GM12873 (cell line): Measurements from ENCODE around the gene LRRC74B.
A peak's percentile ranks its signal among the peaks of the same experiment; 100 is the strongest.

Source experiments
- CTCF ChIP-seq: IDR thresholded peaks from 2 replicates; pipeline ENCODE4 v1.5.1; 2012; ENCODE audit warnings: low read depth, mild to moderate bottlenecking, moderate library complexity, low read length, control low read depth; ENCODE audit not compliant: insufficient read depth; ENCODE audit errors: missing control alignments

Gene LRRC74B

DNA sequence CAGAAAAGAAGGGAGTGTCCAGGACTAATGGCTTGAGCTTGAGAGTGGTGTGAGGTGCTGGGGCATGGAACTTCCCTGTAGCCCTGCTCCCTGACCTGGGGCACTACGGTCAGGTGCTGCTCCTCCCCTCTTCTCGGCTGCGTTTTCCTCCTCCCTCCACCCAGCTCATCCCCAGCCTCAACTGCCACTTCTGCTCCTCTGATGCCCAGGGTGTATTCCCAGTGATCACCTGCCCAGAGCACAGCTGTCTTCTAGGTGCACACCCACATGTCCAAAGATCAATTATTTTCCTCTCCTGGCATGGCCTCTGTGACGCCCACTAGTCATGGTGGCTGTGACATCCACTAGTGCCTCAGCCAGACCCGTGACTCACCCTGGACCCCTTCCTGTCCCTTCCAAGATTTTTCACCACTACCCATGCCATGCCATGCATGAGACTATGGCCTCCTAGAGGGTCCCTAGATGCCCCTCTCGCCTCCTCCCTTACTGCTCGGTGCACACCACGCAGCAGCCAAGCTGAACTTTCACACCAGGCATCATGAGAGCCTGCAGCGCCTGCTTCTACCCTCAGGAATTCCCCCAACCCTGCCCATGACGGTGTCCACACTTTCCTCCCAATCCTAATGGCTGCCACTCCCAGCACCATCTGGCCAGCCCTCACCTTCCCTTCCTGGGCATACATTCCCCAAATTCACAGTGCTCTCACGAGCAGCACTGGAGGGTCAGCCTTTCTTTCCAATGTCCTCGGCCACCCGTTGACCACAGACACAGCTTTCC is 28.9 kb upstream of the LRRC74B start:
- no peak for TF ChIP-seq CTCF

DNA sequence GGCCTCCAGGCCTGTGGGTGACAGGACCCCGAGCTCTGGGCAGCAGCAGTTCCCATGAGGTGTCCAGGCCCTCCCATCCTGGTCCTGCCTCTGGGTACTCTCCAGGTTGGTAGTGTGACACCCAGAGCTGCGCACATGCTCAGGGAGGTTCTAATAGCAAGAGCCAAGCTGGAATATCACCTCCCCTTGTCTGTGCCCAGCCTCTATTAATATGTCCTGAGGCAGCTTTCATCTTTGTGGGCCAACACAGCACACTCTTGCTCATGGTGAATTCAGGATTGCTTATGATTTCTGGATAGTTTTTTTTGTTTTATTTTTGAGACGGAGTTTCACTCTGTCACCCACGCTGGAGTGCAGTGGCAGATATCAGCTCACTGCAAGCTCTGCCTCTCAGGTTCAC is 27.4 kb upstream of the LRRC74B start:
- TF ChIP-seq CTCF = no peak

DNA sequence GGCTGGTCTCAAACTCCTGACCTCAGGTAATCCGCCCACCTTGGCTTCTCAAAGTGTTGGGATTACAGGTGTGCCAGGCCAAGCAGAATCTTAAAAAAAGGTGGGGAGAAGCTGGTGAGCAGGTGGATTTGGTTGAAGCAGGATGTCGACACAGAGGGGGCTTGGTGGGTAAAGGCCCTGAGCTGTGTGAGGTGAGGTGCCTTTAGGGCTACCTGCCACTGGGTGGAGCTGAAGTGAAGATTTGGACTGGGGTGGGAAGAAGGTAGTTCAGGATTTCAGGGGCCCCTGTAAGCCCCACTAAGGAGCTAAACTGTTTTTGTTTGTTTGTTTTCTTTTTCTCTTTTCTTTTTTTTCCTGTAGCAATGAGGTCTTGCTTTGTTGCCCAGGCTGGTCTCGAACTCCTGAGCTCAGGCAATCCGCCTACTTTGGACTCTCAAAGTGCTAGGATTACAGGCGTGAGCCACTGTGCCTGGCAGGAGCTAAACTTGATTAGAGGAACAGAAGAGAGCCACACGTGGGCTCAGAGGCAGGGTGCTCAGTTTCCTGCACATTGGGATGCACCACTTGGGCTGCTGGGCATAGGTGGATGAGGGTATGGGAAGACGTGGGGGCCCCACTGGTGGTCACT is 24.8 kb upstream of the LRRC74B start:
- TF ChIP-seq CTCF = peak; percentile 68

DNA sequence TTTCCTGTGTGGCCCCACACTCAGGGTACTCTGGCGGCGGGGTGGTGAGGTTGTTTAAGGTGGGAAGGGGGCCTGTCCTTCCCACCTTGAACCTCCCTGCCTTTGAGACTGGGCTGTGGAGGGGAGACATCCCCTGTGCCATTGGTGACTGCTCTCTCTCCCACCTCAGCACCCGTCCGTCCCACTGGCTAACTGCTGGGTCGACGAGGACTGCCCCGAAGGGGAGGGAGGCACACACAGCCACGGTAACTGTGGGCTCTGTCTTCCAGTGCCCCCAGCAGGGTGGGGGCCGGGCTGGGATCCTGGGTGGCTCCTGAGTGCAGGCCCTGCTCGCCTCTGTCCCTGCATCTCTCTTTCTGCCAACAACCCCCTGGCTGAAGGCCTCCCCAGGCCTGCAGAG is 23.2 kb upstream of the LRRC74B start:
- no peak for TF ChIP-seq CTCF

- peak; percentile 44 for TF ChIP-seq CTCF
Measured at GRCh38 chr22:21022955-21023614, 22.7 kb upstream of the LRRC74B start.

DNA sequence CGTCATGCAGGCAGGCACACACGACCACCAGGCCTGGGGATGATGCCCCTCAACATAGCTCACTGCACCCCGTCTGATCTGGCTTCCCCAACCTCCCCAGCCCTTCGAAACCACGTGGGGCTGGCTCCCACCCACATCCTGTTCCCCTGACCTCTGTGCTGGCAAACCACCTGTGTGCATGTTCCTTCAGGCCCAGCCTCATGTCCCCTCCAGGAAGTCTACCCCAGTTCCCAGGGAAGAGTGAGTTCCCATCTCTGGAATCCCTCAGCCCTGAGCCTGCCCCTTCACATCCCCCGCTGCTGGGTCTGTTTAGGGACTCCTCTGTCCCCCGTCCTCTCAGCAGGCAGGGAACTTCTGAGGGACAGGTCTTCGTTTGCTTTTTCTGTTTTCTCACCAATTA is 20.5 kb upstream of the LRRC74B start:
- TF ChIP-seq CTCF = no peak
